PC-9 (cell line): ENCODE data around the gene SLC7A6. TPM values are rescaled to one million over a fixed set of nuclear protein-coding genes. Genes with fewer than 3 reads are reported as not detected.

Source experiments
- BruUV-seq: library from RNA; stranded (reverse); fragments of 400-500 nt; replicated peaks from 2 replicates; lab custom pipeline; 2021; lab: Mats Ljungman, UMichigan
- CTCF ChIA-PET: fragments of 300-600 bp; sonication (Branson Sonifier 250); formaldehyde crosslinking; loops from one replicate; lab custom pipeline; 2022; ENCODE audit warnings: antibody characterized with exemption; lab: Charles Lee
- POLR2A ChIA-PET: fragments of 300-600 bp; sonication (Branson Sonifier 250); formaldehyde crosslinking; loops from one replicate; lab custom pipeline; 2022; ENCODE audit warnings: antibody characterized with exemption; ENCODE audit not compliant: unreplicated experiment; lab: Charles Lee
- DNase-seq, 2 experiments: peaks; one replicate each; pipeline versions ENCODE4 v3.0.0 to v3.0.0-alpha.2; 2015 to 2022; ENCODE audit warnings: mixed read lengths in 1 of 2
- H2AFZ ChIP-seq: fragments of 200-600 bp; sonication (generic); 2 replicates; pipeline ENCODE4 v1.8.1; 2017; ENCODE audit warnings: antibody characterized with exemption
- H3F3A ChIP-seq: fragments of 200-600 bp; sonication (generic); 2 replicates; pipeline ENCODE4 v1.8.1; 2017; ENCODE audit warnings: antibody characterized with exemption, mild to moderate bottlenecking, low read depth; ENCODE audit not compliant: insufficient read depth
- H3K27ac ChIP-seq: fragments of 200-600 bp; sonication (generic); 2 replicates; pipeline ENCODE4 v1.6.1; 2016; ENCODE audit warnings: mixed run types
- H3K27me3 ChIP-seq: fragments of 200-600 bp; sonication (generic); 2 replicates; pipeline ENCODE4 v1.6.1; 2016; ENCODE audit warnings: low read depth, mixed run types; ENCODE audit not compliant: insufficient read depth
- H3K36me3 ChIP-seq: fragments of 200-600 bp; sonication (generic); 2 replicates; pipeline ENCODE4 v1.6.1; 2016; ENCODE audit warnings: low read depth, mixed run types
- H3K4me1 ChIP-seq: fragments of 200-600 bp; sonication (generic); replicated peaks from 2 replicates; pipeline ENCODE4 v1.6.1; 2016; ENCODE audit warnings: mixed run types; ENCODE audit not compliant: insufficient read depth
- H3K4me2 ChIP-seq: fragments of 200-600 bp; sonication (generic); 2 replicates; pipeline ENCODE4 v1.6.1; 2017; ENCODE audit warnings: mixed run types
- H3K4me3 ChIP-seq: fragments of 200-600 bp; sonication (generic); 2 replicates; pipeline ENCODE4 v1.6.1; 2016; ENCODE audit warnings: mixed run types
- H3K79me2 ChIP-seq: fragments of 200-600 bp; sonication (generic); 2 replicates; pipeline ENCODE4 v1.6.1; 2017; ENCODE audit warnings: low read depth, mixed run types
- H3K9me2 ChIP-seq: fragments of 200-600 bp; sonication (generic); 2 replicates; pipeline ENCODE4 v1.8.1; 2017; ENCODE audit warnings: mild to moderate bottlenecking; ENCODE audit not compliant: insufficient read depth
- H3K9me3 ChIP-seq: fragments of 200-600 bp; sonication (generic); 2 replicates; pipeline ENCODE4 v1.8.1; 2016; ENCODE audit warnings: low read depth; ENCODE audit not compliant: insufficient read depth
- H4K20me1 ChIP-seq: fragments of 200-600 bp; sonication (generic); 2 replicates; pipeline ENCODE4 v1.8.1; 2017; ENCODE audit not compliant: insufficient read depth
- EZH2 ChIP-seq: fragments of 200-600 bp; sonication (generic); IDR thresholded peaks from 2 replicates; pipeline ENCODE4 v1.8.0; 2017; ENCODE audit warnings: antibody characterized with exemption, low read depth
- intact Hi-C: fragments of 100-400 bp; cut with micrococcal nuclease; formaldehyde crosslinking; loops from one replicate; pipeline ENCODE4 v1.10.0; 2022; ENCODE audit not compliant: unreplicated experiment
- total RNA-seq: library from RNA; stranded (reverse); gene quantifications from 2 replicates; pipeline ENCODE4 v1.2.3, GENCODE V29; 2021
- TF ChIP-seq, protein P1 (sequence below): fragments of 200-600 bp; sonication (generic); conservative IDR thresholded peaks from 2 replicates; pipeline ENCODE4 v1.6.1; 2017; ENCODE audit warnings: mixed run types, antibody characterized with exemption, mild to moderate bottlenecking, moderate library complexity

Gene SLC7A6
- total RNA-seq, 1 experiment from 2014 or later, result 44.7 TPM

DNA sequence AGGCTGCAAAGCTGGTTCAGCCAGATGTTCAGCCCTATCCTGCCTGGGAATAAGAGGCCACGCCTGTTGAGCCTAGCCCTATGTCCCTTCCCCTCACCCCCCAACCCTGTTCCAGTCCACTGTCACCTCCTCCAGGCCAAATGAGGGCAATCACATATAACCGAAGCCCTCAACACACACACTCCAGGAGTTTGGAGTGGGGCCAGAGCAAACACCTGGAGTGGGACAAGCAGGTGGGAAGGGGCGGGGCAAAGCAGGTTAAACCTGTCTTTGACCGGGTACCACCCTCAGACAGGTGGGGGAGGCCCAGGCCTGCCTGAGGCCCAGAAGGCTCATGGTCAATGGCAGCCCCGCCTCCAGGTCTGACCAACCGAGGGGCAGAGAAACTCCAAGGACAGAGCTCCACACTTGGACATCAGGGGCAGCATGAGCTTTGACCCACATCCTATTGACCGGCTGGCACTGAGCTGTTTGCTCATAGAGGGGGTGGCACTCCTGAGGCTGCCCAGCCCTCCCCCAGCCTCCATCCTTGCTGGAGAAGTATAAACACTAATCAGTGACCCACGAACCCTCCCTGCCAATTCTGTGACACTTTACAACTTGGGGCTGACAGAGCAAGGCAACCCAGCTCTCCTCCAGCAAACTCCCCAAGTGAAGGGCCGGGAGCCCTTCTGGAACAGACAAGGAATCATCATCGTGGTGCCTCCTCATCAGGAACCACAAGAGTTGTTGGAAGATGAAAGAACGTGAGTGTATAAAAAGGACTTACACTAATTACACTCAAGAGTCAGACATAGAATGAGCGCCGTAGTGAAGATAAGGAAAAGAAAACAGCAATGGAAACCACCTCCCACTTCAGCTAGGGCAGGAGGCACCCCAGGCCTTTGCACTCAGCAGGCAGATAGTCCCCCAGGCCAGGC, 29.9 kb upstream of the SLC7A6 start:
- Histone ChIP-seq H3K4me3 (peak overlapping the region; percentile 99), H3K4me1 (peaks cover 22% of the 10 kb centered on the region), H3K36me3 (no peaks in the 10 kb centered on the region; the same call in 1 of the 2 replicates), H3F3A (peaks cover 36% of the 10 kb centered on the region), H3K27me3 (no peaks in the 10 kb centered on the region), H2AFZ (no peak overlapping the region), H4K20me1 (peaks cover 31% of the 10 kb centered on the region), H3K79me2 (peaks cover 34% of the 10 kb centered on the region), H3K9me2 (no peaks in the 10 kb centered on the region), H3K4me2 (peak overlapping the region; percentile 97), H3K27ac (peak overlapping the region; percentile 54), H3K9me3 (no peaks in the 10 kb centered on the region)
- peak; percentile 96 to 97 for DNase-seq
- TF ChIP-seq, protein P1, sequence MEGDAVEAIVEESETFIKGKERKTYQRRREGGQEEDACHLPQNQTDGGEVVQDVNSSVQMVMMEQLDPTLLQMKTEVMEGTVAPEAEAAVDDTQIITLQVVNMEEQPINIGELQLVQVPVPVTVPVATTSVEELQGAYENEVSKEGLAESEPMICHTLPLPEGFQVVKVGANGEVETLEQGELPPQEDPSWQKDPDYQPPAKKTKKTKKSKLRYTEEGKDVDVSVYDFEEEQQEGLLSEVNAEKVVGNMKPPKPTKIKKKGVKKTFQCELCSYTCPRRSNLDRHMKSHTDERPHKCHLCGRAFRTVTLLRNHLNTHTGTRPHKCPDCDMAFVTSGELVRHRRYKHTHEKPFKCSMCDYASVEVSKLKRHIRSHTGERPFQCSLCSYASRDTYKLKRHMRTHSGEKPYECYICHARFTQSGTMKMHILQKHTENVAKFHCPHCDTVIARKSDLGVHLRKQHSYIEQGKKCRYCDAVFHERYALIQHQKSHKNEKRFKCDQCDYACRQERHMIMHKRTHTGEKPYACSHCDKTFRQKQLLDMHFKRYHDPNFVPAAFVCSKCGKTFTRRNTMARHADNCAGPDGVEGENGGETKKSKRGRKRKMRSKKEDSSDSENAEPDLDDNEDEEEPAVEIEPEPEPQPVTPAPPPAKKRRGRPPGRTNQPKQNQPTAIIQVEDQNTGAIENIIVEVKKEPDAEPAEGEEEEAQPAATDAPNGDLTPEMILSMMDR, result no peak; the same call in 1 of the 2 replicates
- no peak for TF ChIP-seq EZH2
- POLR2A ChIA-PET, result interaction anchor here (0.5 to 1.4 kb wide), 6 partner anchors 9 to 742 kb away, joined by 3 to 17 read pairs (median 6); partner anchors contain the start of gene NFATC3
- intact Hi-C loops, result loop anchor here (2.0 to 10.0 kb wide), 5 partner anchors 94 to 990 kb away; partner anchors contain the start of genes FHOD1, NFATC3, PSMB10 and SLC9A5
- BruUV-seq, result TSS peak; percentile 20
- CTCF ChIA-PET, result interaction anchor here (0.5 kb wide), 1 partner anchor 28 kb away, joined by 8 read pairs; no protein-coding TSS in a partner anchor

DNA sequence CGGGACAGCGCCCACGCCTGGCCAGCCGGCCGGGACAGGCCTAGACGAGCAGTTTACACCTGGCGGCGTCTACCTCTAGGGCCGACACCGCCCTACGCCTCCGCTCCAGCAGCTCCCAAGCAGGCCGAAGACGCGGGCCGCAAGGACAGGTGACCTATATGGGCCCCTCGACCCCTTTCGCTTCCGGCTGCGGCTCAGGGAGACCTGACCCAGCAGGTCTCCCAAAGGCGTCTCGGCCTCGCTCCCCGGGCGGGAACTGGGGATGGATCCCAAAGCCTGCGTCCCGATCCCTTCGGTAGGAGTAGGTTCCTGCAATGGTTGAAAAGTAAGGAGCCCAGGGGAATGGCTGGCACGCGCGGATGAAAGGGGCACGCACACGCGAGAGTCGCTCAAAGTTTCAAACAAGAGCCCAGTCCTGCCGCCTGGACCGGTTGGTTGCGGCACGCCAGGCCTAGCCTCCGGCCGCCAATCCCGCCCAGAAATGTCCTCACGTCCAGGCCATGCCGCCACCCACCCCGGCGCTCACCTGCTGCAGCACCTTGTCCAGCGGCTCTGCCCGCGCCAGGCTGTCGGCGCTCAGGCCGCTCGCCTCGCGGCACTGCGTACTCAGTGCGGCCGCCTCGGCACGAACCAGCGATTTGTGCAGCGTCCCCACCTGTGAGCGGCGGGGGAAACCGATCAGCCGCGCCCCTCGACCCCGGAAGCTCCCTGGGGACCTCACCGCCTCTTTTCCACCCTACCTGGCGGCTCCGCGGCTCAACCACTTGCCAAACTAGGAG, 29.0 kb upstream of the SLC7A6 start:
- TF ChIP-seq, protein P1, result no peak
- TF ChIP-seq EZH2, result no peak
- DNase-seq, result peak; percentile 52 to 61
- Histone ChIP-seq H2AFZ (peak overlapping the region; percentile 87), H3K27ac (peak overlapping the region; percentile 54), H3K27me3 (no peaks in the 10 kb centered on the region), H4K20me1 (peaks cover 23% of the 10 kb centered on the region), H3F3A (peaks cover 29% of the 10 kb centered on the region), H3K4me2 (peak overlapping the region; percentile 97), H3K4me1 (peaks cover 27% of the 10 kb centered on the region), H3K79me2 (peaks cover 34% of the 10 kb centered on the region), H3K9me2 (no peaks in the 10 kb centered on the region), H3K36me3 (no peaks in the 10 kb centered on the region; the same call in 1 of the 2 replicates), H3K9me3 (no peaks in the 10 kb centered on the region), H3K4me3 (peak overlapping the region; percentile 99)
- no TSS peak for BruUV-seq
- intact Hi-C loops, result loop anchor here (2.0 to 10.0 kb wide), 4 partner anchors 94 to 990 kb away; partner anchors contain the start of genes FHOD1, NFATC3 and SLC9A5
- POLR2A ChIA-PET, result interaction anchor here (0.5 to 1.3 kb wide), 7 partner anchors 8 to 743 kb away, joined by 3 to 17 read pairs (median 5); partner anchors contain the start of genes NFATC3 and SLC7A6
- CTCF ChIA-PET, result interaction anchor here (0.5 to 0.6 kb wide), 2 partner anchors 27 to 415 kb away, joined by 6 to 8 read pairs; no protein-coding TSS in a partner anchor

DNA sequence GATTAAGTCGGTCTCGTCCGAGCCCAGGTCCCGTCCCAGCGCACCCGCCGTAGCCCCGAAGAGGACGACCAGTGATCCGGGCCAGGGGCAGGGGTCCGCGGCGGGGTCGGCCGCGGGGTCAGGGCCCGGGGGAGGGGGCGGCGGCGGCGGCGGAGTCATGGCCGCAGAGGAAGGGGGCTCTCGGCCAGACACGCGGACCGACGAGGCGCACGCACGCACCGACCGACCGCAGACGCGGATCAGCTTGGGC, 28.5 kb upstream of the SLC7A6 start, which contains the start of gene ESRP2:
TSS of gene ESRP2 (minus strand) at position 241 of the 250 bp plus-strand sequence. CDS start at position 159, 82 bp downstream.
- TF ChIP-seq EZH2, result no peak
- TF ChIP-seq, protein P1, result no peak
- peaks cover 34% of the 10 kb centered on the region for H3K79me2 ChIP-seq
- H3K4me2 ChIP-seq, result peak within 1 kb of the TSS; percentile 97
- H3K9me3 ChIP-seq, result no peaks in the 10 kb centered on the region
- H3K4me1 ChIP-seq, result peaks cover 27% of the 10 kb centered on the region
- H3K27ac ChIP-seq, result peak within 1 kb of the TSS; percentile 59
- no peaks in the 10 kb centered on the region for H3K27me3 ChIP-seq
- H2AFZ ChIP-seq, result peak within 1 kb of the TSS; percentile 87
- H3F3A ChIP-seq, result peaks cover 26% of the 10 kb centered on the region
- CTCF ChIA-PET, result interaction anchor here (0.6 kb wide), 1 partner anchor 416 kb away, joined by 6 read pairs; no protein-coding TSS in a partner anchor
- intact Hi-C loops, result loop anchor here (2.0 to 10.0 kb wide), 4 partner anchors 93 to 991 kb away; partner anchors contain the start of genes FHOD1, NFATC3 and SLC9A5
- POLR2A ChIA-PET, result interaction anchor here (0.6 to 1.3 kb wide), 3 partner anchors 29 to 151 kb away, joined by 3 to 6 read pairs (median 5); partner anchors contain the start of genes NFATC3 and SLC7A6
- H3K4me3 ChIP-seq, result peak within 1 kb of the TSS; percentile 99
- no peak for DNase-seq
- no peaks in the 10 kb centered on the region for H3K9me2 ChIP-seq
- BruUV-seq, result no TSS peak
- H3K36me3 ChIP-seq, result no peaks in the 10 kb centered on the region; the same call in 1 of the 2 replicates
- peaks cover 23% of the 10 kb centered on the region for H4K20me1 ChIP-seq
